ENCODE results near the gene FTCDNL1. TPM values are rescaled to one million over a fixed set of nuclear protein-coding genes. Genes with fewer than 3 reads are reported as not detected.
A peak's percentile ranks its signal among the peaks of the same experiment; 100 is the strongest.

Gene FTCDNL1
- polyA plus RNA-seq, 12 donors: 0.73 to 2.9 (median 2.1) TPM; not detected in 2

GRCh38 chr2:199791326-199791725 lies 59.7 kb downstream of the FTCDNL1 start:
- DNase-seq: peak; percentile 31

- DNase-seq: no peak
These were observed 66.5 kb downstream of the FTCDNL1 start for GRCh38 chr2:199784512-199784911.

- no peak for DNase-seq
These were observed 71.4 kb downstream of the FTCDNL1 start for GRCh38 chr2:199779589-199779988.

- no peak for DNase-seq
These were observed 72.3 kb downstream of the FTCDNL1 start for GRCh38 chr2:199778655-199779054.

GRCh38 chr2:199777916-199778315 lies 73.1 kb downstream of the FTCDNL1 start:
- DNase-seq: no peak

- DNase-seq: no peak
These were observed 73.7 kb downstream of the FTCDNL1 start for GRCh38 chr2:199777315-199777714.

GRCh38 chr2:199775267-199775666 lies 75.7 kb downstream of the FTCDNL1 start:
- no peak for DNase-seq

GRCh38 chr2:199772035-199772976 lies 78.7 kb downstream of the FTCDNL1 start:
- DNase-seq: no peak

- DNase-seq: no peak
These were observed 80.3 kb downstream of the FTCDNL1 start for GRCh38 chr2:199770716-199771115.

- no peak for DNase-seq
These were observed 85.3 kb downstream of the FTCDNL1 start for GRCh38 chr2:199765646-199766045.

GRCh38 chr2:199764273-199764800 lies 86.7 kb downstream of the FTCDNL1 start:
- DNase-seq: no peak

- DNase-seq: no peak
These were observed 88.0 kb downstream of the FTCDNL1 start for GRCh38 chr2:199762963-199763362.

GRCh38 chr2:199760574-199760973 lies 90.4 kb downstream of the FTCDNL1 start:
- DNase-seq: no peak

- DNase-seq: peak; percentile 76
These were observed 93.6 kb downstream of the FTCDNL1 start for GRCh38 chr2:199757233-199757870.

- DNase-seq: no peak
These were observed 94.2 kb downstream of the FTCDNL1 start for GRCh38 chr2:199756743-199757142.

GRCh38 chr2:199756211-199756610 lies 94.8 kb downstream of the FTCDNL1 start:
- DNase-seq: no peak

GRCh38 chr2:199754766-199755165 lies 96.2 kb downstream of the FTCDNL1 start:
- DNase-seq: no peak

GRCh38 chr2:199751492-199752120 lies 99.4 kb downstream of the FTCDNL1 start:
- DNase-seq: no peak

GRCh38 chr2:199749571-199749970 lies 101.4 kb downstream of the FTCDNL1 start:
- DNase-seq: no peak

- peak; percentile 45 for DNase-seq
These were observed 106.3 kb downstream of the FTCDNL1 start for GRCh38 chr2:199744724-199745123.

- no peak for DNase-seq
These were observed 106.7 kb downstream of the FTCDNL1 start for GRCh38 chr2:199744260-199744659.

GRCh38 chr2:199743415-199744120 lies 107.4 kb downstream of the FTCDNL1 start:
- DNase-seq: no peak

Data from muscle of arm (tissue), 12 donors.